Activated T-helper 9 cell treated with anti-CD3 and anti-CD28 coated beads, Interleukin-2, amount 50 U/mL, for 16 hours (primary cell): ENCODE data around the gene TM4SF5.
"Not testable (repeated sequence)": the region's sequence is repeated elsewhere in the genome, so short reads cannot be mapped to it uniquely, and the experiment has no call there.

Source experiments
- DNase-seq: peaks from one replicate; pipeline ENCODE4 v3.0.0-alpha.2; 2020; ENCODE audit warnings: low read depth

The TM4SF5 gene

GRCh38 chr17:4789951-4790704 lies 18.4 kb downstream of the TM4SF5 start:
- peak; percentile 71 for DNase-seq

- no peak for DNase-seq
Measured at GRCh38 chr17:4790705-4791088, 19.0 kb downstream of the TM4SF5 start.

GRCh38 chr17:4795168-4795567 lies 23.5 kb downstream of the TM4SF5 start:
- no peak for DNase-seq

GRCh38 chr17:4796552-4796920 lies 24.9 kb downstream of the TM4SF5 start:
- no peak for DNase-seq

- DNase-seq, result no peak
Measured at GRCh38 chr17:4800462-4801196, 28.9 kb downstream of the TM4SF5 start.

- no peak for DNase-seq
Measured at GRCh38 chr17:4802228-4802627, 30.5 kb downstream of the TM4SF5 start, which contains the start of gene C17orf114. TSS of gene C17orf114 (minus strand) at chr17:4802328.

- DNase-seq, result no peak
Measured at GRCh38 chr17:4806456-4806776, 34.7 kb downstream of the TM4SF5 start.

GRCh38 chr17:4806777-4807604 lies 35.3 kb downstream of the TM4SF5 start, which contains the start of gene PLD2:
TSS of gene PLD2 (plus strand) at chr17:4807152. CDS start at chr17:4807773, 621 bp downstream.
- DNase-seq, result peak; percentile 84

- no peak for DNase-seq
Measured at GRCh38 chr17:4807605-4808377, 36.1 kb downstream of the TM4SF5 start.

GRCh38 chr17:4808378-4808767 lies 36.7 kb downstream of the TM4SF5 start:
- no peak for DNase-seq

GRCh38 chr17:4810696-4811290 lies 39.1 kb downstream of the TM4SF5 start:
- no peak for DNase-seq

- no peak for DNase-seq
Measured at GRCh38 chr17:4811471-4811870, 39.8 kb downstream of the TM4SF5 start.

GRCh38 chr17:4812690-4813089 lies 41.0 kb downstream of the TM4SF5 start:
- no peak for DNase-seq

- no peak for DNase-seq
Measured at GRCh38 chr17:4815043-4815675, 43.5 kb downstream of the TM4SF5 start.

GRCh38 chr17:4816826-4817225 lies 45.1 kb downstream of the TM4SF5 start:
- no peak for DNase-seq

- DNase-seq, result no peak
Measured at GRCh38 chr17:4818276-4818675, 46.6 kb downstream of the TM4SF5 start.

- DNase-seq, result no peak
Measured at GRCh38 chr17:4822835-4823234, 51.1 kb downstream of the TM4SF5 start.

- DNase-seq, result no peak
Measured at GRCh38 chr17:4823373-4824089, 51.8 kb downstream of the TM4SF5 start.

- DNase-seq, result no peak
Measured at GRCh38 chr17:4827399-4827798, 55.7 kb downstream of the TM4SF5 start.

- DNase-seq, result not testable (repeated sequence)
Measured at GRCh38 chr17:4832829-4833177, 61.1 kb downstream of the TM4SF5 start.
